Inferior parietal cortex (tissue), 1 donor: ENCODE data around the gene STX18.

ENCODE experiments used
- DNase-seq: peaks from one replicate; pipeline ENCODE4 v3.0.0-alpha.2; 2016; ENCODE audit errors: extremely low spot score

STX18 gene

GRCh38 chr4:4419896-4420295, 122.0 kb downstream of the STX18 start:
- DNase-seq = no peak

- no peak for DNase-seq
These were observed 123.0 kb downstream of the STX18 start for GRCh38 chr4:4418676-4419390.

GRCh38 chr4:4417886-4418285, 124.0 kb downstream of the STX18 start:
- DNase-seq = no peak

- DNase-seq = no peak
These were observed 124.9 kb downstream of the STX18 start for GRCh38 chr4:4416981-4417380.

GRCh38 chr4:4415806-4416805, 125.7 kb downstream of the STX18 start:
- no peak for DNase-seq

- no peak for DNase-seq
These were observed 126.6 kb downstream of the STX18 start for GRCh38 chr4:4415107-4415805.

- DNase-seq = no peak
These were observed 128.0 kb downstream of the STX18 start for GRCh38 chr4:4413806-4414205.

GRCh38 chr4:4413373-4413725, 128.5 kb downstream of the STX18 start:
- DNase-seq = no peak

- no peak for DNase-seq
These were observed 129.0 kb downstream of the STX18 start for GRCh38 chr4:4412641-4413372.

GRCh38 chr4:4411906-4412305, 129.9 kb downstream of the STX18 start:
- DNase-seq = no peak

GRCh38 chr4:4410271-4410670, 131.6 kb downstream of the STX18 start:
- DNase-seq = no peak

- no peak for DNase-seq
These were observed 132.3 kb downstream of the STX18 start for GRCh38 chr4:4409416-4410115.

- no peak for DNase-seq
These were observed 133.1 kb downstream of the STX18 start for GRCh38 chr4:4408576-4409335.

- DNase-seq = no peak
These were observed 133.7 kb downstream of the STX18 start for GRCh38 chr4:4408132-4408523.

GRCh38 chr4:4407299-4408131, 134.3 kb downstream of the STX18 start:
- no peak for DNase-seq

GRCh38 chr4:4406455-4407298, 135.2 kb downstream of the STX18 start:
- DNase-seq = no peak

- no peak for DNase-seq
These were observed 136.4 kb downstream of the STX18 start for GRCh38 chr4:4405358-4405962.

- no peak for DNase-seq
These were observed 138.9 kb downstream of the STX18 start for GRCh38 chr4:4402966-4403365.
